Measurements from ENCODE around the gene FCN1.

GRCh38 chr9:134947265-134947955 is 29.7 kb upstream of the FCN1 start:
- TF ChIP-seq, protein P1, sequence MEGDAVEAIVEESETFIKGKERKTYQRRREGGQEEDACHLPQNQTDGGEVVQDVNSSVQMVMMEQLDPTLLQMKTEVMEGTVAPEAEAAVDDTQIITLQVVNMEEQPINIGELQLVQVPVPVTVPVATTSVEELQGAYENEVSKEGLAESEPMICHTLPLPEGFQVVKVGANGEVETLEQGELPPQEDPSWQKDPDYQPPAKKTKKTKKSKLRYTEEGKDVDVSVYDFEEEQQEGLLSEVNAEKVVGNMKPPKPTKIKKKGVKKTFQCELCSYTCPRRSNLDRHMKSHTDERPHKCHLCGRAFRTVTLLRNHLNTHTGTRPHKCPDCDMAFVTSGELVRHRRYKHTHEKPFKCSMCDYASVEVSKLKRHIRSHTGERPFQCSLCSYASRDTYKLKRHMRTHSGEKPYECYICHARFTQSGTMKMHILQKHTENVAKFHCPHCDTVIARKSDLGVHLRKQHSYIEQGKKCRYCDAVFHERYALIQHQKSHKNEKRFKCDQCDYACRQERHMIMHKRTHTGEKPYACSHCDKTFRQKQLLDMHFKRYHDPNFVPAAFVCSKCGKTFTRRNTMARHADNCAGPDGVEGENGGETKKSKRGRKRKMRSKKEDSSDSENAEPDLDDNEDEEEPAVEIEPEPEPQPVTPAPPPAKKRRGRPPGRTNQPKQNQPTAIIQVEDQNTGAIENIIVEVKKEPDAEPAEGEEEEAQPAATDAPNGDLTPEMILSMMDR (conservative IDR thresholded peaks at IDR 0.05; ENCODE audit: low read depth, low read length): no peak
- TF ChIP-seq EZH2 (IDR thresholded peaks at IDR 0.05; ENCODE audit: low read length, unreplicated experiment): no peak
